Suprapubic skin (tissue), 4 donors: ENCODE results near the gene TAF11L14. TPM values are rescaled to one million over a fixed set of nuclear protein-coding genes. Genes with fewer than 3 reads are reported as not detected.
"Not testable (repeated sequence)": the region's sequence is repeated elsewhere in the genome, so short reads cannot be mapped to it uniquely, and the experiment has no call there.

ENCODE experiments used
- DNase-seq, 2 donors: peaks; one replicate each; pipeline ENCODE4 v3.0.0-alpha.2; 2019; ENCODE audit warnings: low spot score in 2 of 2
- H3K27ac ChIP-seq: fragments of 200-600 bp; sonication (generic); one replicate; pipeline ENCODE4 v1.5.1; 2019
- H3K27me3 ChIP-seq: fragments of 200-600 bp; sonication (generic); one replicate; pipeline ENCODE4 v1.5.1; 2019
- H3K36me3 ChIP-seq: fragments of 200-600 bp; sonication (generic); one replicate; pipeline ENCODE4 v1.5.1; 2019
- H3K4me1 ChIP-seq: fragments of 200-600 bp; sonication (generic); one replicate; pipeline ENCODE4 v1.5.1; 2019
- H3K4me3 ChIP-seq: fragments of 200-600 bp; sonication (generic); one replicate; pipeline ENCODE4 v1.5.1; 2019; ENCODE audit warnings: mild to moderate bottlenecking
- H3K9me3 ChIP-seq: fragments of 200-600 bp; sonication (generic); one replicate; pipeline ENCODE4 v1.5.1; 2019
- CTCF ChIP-seq, 2 donors: fragments of 200-600 bp in 1 of 2; fragments of 450-650 bp in 1 of 2; sonication (generic) in 1 of 2; IDR thresholded peaks; one replicate each; pipeline ENCODE4 v1.5.1; 2016 to 2019; ENCODE audit warnings: antibody characterized with exemption in 2 of 2, mild to moderate bottlenecking in 1 of 2, moderate library complexity in 1 of 2
- EP300 ChIP-seq: sonication (generic); formaldehyde crosslinking; IDR thresholded peaks from one replicate; pipeline ENCODE4 v1.6.1; 2017; ENCODE audit warnings: antibody characterized with exemption
- POLR2A ChIP-seq, 2 donors: fragments of 450-650 bp; IDR thresholded peaks; one replicate each; pipeline ENCODE4 v1.6.1; 2017; ENCODE audit warnings: antibody characterized with exemption in 2 of 2, mild to moderate bottlenecking in 2 of 2, moderate library complexity in 2 of 2
- POLR2AphosphoS5 ChIP-seq, 3 donors: sonication (generic); formaldehyde crosslinking; IDR thresholded peaks; one replicate each; pipeline ENCODE4 v1.6.1; 2017; ENCODE audit warnings: antibody characterized with exemption in 3 of 3
- WGBS: methylation state at CpG from one replicate; pipeline ENCODE4 v1.1.5; 2018; 5-methylcytosine and 5-hydroxymethylcytosine counted together
- total RNA-seq, 4 donors: library from RNA; depleted of rRNA; stranded (reverse); fragments of >200 nt; gene quantifications; one replicate each; pipeline ENCODE4 v1.1.0, GENCODE V29; 2016

Gene TAF11L14
- total RNA-seq, 4 donors from 2014 or later: not detected

DNA sequence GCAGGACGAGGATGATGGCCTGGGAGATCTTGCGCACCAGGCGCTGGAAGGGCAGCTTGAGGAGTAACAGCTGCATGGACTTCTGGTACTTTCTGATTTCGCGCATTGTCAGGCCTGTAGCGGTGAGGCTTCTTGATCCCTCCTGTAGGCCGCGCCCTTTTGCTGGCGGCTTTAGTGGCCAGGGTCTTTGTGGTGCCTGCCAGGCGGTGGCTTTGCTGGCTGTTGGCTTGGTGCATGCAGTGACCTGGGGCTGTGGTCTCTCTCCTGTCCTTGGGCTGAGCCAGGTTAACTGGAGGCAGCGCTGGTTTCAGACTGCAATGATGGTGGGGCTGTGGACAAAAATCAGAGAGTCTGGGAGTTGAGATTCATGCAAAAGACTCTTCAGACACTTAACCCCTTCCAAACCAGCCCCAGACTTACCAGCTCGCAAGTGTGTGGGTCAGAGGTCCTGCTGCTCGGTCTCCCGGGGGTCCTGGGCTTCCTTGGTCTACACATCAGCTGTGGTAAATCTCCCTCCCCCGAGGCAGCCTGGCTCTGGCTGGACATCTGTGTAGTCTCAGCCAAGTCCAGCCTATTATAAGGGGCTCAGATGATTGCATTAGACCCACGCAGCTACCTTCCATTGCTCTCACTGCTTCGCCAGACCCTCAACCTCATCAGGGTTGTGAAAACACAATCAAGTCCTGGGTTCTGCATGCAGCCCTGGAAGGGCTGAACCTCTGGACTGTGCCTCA, 19.2 kb upstream of the TAF11L14 start:
- Histone ChIP-seq H3K36me3 (no peaks in the 10 kb centered on the region), H3K27me3 (no peaks in the 10 kb centered on the region), H3K9me3 (no peaks in the 10 kb centered on the region), H3K4me1 (no peaks in the 10 kb centered on the region), H3K4me3 (no peak overlapping the region), H3K27ac (no peak overlapping the region)
- no peak for DNase-seq
- WGBS: 91% methylated on average over 11 of the region's 17 CpGs
- TF ChIP-seq EP300: no peak
- no peak for TF ChIP-seq POLR2A (IDR thresholded peaks at IDR 0.05)
- no peak for TF ChIP-seq CTCF (IDR thresholded peaks at IDR 0.05)
- TF ChIP-seq POLR2AphosphoS5 (IDR thresholded peaks at IDR 0.05): no peak

- Histone ChIP-seq H3K36me3 (no peaks in the 10 kb centered on the region), H3K4me3 (no peak overlapping the region), H3K4me1 (no peaks in the 10 kb centered on the region), H3K27me3 (no peaks in the 10 kb centered on the region), H3K9me3 (no peaks in the 10 kb centered on the region), H3K27ac (no peak overlapping the region)
- 38% methylated on average over 3 of the region's 3 CpGs for WGBS
- DNase-seq: no peak
- no peak for TF ChIP-seq EP300
- no peak for TF ChIP-seq POLR2A (IDR thresholded peaks at IDR 0.05)
- no peak for TF ChIP-seq CTCF (IDR thresholded peaks at IDR 0.05)
- no peak for TF ChIP-seq POLR2AphosphoS5 (IDR thresholded peaks at IDR 0.05)
Measured at GRCh38 chr5:17619354-17619753, 14.9 kb upstream of the TAF11L14 start.

GRCh38 chr5:17620627-17621026, 13.6 kb upstream of the TAF11L14 start:
- Histone ChIP-seq H3K27me3 (no peaks in the 10 kb centered on the region), H3K4me1 (no peaks in the 10 kb centered on the region), H3K27ac (no peak overlapping the region), H3K9me3 (no peaks in the 10 kb centered on the region), H3K4me3 (no peak overlapping the region), H3K36me3 (no peaks in the 10 kb centered on the region)
- TF ChIP-seq POLR2A (IDR thresholded peaks at IDR 0.05): no peak
- no peak for TF ChIP-seq EP300
- TF ChIP-seq POLR2AphosphoS5 (IDR thresholded peaks at IDR 0.05): no peak
- no peak for TF ChIP-seq CTCF (IDR thresholded peaks at IDR 0.05)
- no peak for DNase-seq
- 100% methylated on average over 1 of the region's 17 CpGs for WGBS

- Histone ChIP-seq H3K27ac (no peak overlapping the region), H3K36me3 (no peaks in the 10 kb centered on the region), H3K27me3 (no peaks in the 10 kb centered on the region), H3K9me3 (no peaks in the 10 kb centered on the region), H3K4me1 (no peaks in the 10 kb centered on the region), H3K4me3 (no peak overlapping the region)
- TF ChIP-seq POLR2AphosphoS5 (IDR thresholded peaks at IDR 0.05) (no peak), EP300 (no peak), POLR2A (IDR thresholded peaks at IDR 0.05) (no peak), CTCF (IDR thresholded peaks at IDR 0.05) (no peak)
- DNase-seq: no peak
- no CpG with 5 or more reads among the region's 11 CpGs for WGBS
Measured at GRCh38 chr5:17625686-17626085, 8.6 kb upstream of the TAF11L14 start.

DNA sequence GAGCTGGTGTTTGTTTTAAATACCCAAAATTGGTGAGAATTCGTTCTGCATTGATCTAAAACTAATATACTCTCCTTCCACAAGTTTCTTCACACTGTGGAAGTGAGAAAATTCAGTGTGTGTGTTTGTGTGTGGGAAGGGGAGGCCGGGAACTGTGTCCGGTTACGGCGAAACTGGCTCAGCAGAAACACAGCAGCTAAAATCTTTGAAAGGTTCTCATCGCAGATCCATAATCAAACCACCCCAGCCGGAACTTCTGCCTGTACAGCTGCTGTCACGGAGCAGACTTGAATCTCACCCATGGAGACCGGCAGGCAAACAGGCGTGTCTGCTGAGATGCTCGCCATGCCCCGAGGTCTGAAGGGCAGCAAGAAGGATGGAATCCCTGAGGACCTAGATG, 2.5 kb upstream of the TAF11L14 start, which contains the start of gene TAF11L13:
Gene TAF11L13 (plus strand): TSS at position 301 of the 400 bp plus-strand sequence.
- DNase-seq, H3K27me3 ChIP-seq, H3K4me1 ChIP-seq, H3K9me3 ChIP-seq, H3K4me3 ChIP-seq, H3K27ac ChIP-seq, H3K36me3 ChIP-seq: not testable (repeated sequence)
- no CpG with 5 or more reads among the region's 12 CpGs for WGBS

GRCh38 chr5:17649232-17649631, 15.0 kb downstream of the TAF11L14 start:
- H3K27me3 ChIP-seq, H3K36me3 ChIP-seq, H3K4me1 ChIP-seq, H3K27ac ChIP-seq, H3K9me3 ChIP-seq, DNase-seq, H3K4me3 ChIP-seq: not testable (repeated sequence)
- WGBS: 78% methylated on average over 2 of the region's 10 CpGs

DNA sequence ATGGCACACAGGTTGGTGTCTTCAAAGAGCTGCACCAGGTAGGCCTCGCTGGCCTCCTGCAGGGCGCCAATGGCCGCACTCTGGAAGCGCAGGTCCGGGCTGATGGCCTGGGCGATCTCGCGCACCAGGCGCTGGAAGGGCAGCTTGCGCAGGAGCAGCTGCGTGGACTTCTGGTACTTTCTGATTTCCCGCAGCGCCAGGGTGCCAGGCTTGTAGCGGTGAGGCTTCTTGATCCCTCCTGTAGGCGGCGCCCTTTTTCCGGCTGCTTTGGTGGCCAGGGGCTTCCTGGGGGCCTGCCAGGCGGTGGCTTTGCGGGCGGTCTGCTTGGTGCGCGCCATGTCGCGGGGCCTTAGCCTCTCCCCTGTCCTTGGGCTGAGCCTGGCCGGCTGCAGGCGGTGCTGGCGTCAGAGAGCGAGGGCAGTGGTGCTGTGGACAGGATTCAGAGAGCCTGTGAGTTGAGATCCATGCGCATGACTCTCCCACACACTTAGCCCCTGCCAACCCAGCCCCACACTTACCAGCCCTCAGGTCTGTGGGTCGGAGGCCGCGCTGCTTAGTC, 21.0 kb downstream of the TAF11L14 start:
- WGBS: no CpG with 5 or more reads among the region's 32 CpGs
- not testable (repeated sequence) for H3K27me3 ChIP-seq, H3K36me3 ChIP-seq, H3K4me3 ChIP-seq, H3K27ac ChIP-seq, DNase-seq, H3K9me3 ChIP-seq, H3K4me1 ChIP-seq
